GM18505 (cell line): Measurements from ENCODE around the gene ZBTB18.

Experiments used
- ATAC-seq: cut with Tn5 transposase; IDR thresholded peaks from one replicate; pipeline ENCODE4 v1.9.1; 2021; ENCODE audit not compliant: unreplicated experiment
- POLR2A ChIP-seq: IDR thresholded peaks from 4 replicates; pipeline ENCODE4 v1.6.1; 2011; ENCODE audit warnings: borderline replicate concordance; ENCODE audit not compliant: insufficient read depth, insufficient read length; ENCODE audit errors: extremely low read depth

ZBTB18 gene

DNA sequence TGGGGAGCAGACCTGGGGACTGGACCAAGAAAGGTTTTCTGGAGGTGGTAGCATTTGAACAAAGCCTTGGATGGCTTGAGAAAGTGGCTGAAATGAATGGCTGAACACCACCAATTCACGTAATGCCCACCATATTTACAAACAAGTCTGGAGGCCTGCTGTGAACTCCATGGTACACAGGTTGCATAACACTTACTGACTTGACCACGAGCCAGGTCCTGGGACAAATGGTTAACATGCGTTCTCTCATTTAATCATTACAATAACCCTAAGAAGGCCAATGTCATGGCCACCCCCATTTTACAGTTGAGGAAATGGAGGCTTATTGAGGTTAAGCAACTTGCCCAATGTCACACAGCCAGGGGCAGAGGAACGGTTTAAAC lies 44.4 kb downstream of the ZBTB18 start:
- no peak for TF ChIP-seq POLR2A
- no peak for ATAC-seq

DNA sequence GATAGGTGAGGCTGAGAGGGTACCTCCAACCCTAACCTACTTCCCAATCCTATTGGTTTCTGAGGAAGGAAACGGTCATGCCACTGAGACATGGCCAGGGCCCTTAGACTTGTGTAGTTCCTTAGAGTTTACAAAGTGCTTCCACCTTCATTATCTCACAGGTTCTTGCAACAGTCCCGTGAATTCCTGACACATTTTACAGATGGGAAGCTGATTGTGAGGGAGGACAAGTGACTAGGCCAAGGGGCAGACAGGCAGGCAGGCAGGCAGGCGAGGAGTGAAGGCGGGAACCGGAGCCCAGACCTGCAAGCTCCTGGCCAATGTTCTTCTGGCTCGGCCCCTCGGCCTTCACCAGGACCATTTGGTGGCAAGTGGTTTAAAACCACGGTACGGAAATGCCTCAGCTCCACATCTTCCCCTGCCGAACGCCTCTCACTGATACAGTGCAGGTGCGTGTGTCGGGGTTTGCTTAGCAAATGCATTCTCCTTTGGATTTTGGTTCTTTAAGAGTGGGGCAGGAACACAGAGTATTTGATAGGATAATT lies 45.1 kb downstream of the ZBTB18 start:
- no peak for TF ChIP-seq POLR2A
- ATAC-seq, result no peak

DNA sequence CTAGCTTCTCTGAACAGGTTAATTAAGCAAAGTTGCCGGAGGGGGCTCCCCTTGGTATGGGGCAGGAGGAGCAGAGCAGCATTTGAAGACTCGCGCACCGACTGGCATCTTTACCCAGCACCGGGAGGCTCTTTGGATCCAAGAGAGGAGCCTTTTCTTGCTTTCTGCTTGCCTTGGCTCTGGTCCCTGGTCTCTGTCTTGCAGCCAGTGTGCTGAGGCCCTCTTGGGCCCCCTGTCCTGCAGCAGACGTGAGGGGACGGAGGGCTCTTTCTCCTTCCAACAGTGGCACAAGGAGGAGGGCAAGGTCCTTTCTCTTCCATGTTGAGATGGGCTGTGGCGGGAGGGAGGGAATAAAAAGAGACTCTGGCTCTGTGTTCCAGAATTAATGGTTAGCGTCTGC lies 45.6 kb downstream of the ZBTB18 start:
- no peak for ATAC-seq
- no peak for TF ChIP-seq POLR2A

DNA sequence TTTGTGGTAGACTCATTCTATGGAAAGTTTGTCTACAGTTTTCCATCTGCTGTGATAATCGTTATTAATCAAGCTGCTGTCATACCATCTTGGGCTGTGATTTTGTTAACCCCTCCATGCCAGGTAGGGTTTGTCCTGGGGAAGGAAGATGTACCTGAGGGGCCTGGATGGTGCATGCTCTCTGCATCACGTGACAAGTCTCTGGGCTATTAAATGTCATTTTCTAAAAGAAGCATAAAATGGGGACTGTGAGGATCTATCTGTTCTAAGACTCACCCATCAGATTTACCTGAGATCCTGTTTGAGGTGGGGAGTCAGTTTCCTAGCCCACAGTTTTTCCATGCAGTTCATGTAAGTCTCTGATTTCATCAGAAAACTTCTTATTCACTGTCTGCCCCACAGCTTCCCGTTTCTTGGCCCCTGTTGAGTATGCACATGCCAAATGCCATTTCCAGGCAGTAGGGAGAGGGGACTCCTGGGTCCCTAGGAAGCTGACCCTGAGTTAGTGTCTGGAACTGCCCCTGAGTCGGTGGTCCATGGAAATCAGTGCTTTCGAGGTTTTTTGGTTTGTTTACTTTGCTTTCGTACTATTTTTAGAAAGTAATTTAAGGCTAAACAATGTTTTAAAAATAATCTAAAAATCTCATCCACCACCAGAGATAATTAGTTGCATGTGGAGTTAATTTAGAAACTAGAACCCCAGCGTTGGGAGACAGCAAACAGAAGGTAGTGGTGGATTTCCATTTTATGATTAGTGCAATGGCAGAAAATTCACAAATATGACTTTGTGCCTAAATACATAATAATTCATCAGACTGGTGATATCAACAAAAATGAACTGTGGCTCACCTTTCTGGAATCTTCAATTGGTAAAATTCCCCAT lies 46.7 kb downstream of the ZBTB18 start:
- TF ChIP-seq POLR2A, result no peak
- no peak for ATAC-seq

DNA sequence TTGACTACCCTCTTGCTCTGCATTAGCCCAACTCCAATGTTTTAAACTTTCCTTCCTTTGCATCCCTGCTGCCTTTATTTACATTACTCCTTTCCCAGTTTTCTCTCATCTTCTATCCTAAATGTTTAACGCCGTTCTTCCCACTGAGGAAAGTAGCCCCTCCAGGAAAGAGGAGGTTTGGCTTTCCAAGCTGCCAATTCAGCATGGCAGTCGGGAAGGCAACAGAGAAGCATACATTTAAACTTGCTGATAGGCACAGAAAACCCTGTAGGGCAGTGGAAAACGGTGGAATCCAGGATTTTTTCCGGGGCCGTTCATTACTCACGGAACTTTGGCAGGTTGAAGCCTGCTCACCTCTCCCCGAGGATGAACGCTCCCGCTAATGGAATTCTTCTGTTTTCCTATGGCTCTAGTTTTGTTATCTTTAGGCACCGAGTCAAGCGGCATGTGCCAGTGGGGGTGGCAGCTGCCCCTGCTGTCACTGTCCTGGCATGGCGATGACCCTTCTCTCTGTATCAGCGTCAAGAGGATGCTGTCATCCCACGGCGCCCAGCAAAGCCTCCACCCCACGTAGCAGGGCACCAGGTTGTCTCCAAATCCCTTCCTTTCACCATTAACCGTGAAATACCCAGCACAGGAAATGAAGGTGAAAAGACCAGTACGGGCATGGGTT lies 48.3 kb downstream of the ZBTB18 start:
- no peak for ATAC-seq
- no peak for TF ChIP-seq POLR2A

DNA sequence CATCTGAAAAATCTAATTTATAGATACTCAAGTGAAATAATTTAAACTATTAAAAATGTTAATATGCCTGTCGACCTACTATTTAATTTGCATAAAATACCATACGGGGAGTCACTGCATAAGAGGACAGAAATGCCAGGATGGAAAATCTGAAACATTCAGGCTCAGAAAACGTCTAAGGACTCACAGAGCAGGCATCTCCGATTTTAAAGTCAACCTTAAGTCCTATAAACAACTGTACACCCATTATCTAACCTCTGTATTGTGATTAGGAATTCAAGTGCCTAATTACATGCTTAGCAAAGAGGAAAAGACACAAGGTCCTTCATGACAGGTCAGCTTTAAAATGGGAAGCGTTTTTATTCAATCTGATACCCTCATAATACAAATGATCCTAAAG lies 49.2 kb downstream of the ZBTB18 start:
- TF ChIP-seq POLR2A, result no peak
- ATAC-seq, result no peak

DNA sequence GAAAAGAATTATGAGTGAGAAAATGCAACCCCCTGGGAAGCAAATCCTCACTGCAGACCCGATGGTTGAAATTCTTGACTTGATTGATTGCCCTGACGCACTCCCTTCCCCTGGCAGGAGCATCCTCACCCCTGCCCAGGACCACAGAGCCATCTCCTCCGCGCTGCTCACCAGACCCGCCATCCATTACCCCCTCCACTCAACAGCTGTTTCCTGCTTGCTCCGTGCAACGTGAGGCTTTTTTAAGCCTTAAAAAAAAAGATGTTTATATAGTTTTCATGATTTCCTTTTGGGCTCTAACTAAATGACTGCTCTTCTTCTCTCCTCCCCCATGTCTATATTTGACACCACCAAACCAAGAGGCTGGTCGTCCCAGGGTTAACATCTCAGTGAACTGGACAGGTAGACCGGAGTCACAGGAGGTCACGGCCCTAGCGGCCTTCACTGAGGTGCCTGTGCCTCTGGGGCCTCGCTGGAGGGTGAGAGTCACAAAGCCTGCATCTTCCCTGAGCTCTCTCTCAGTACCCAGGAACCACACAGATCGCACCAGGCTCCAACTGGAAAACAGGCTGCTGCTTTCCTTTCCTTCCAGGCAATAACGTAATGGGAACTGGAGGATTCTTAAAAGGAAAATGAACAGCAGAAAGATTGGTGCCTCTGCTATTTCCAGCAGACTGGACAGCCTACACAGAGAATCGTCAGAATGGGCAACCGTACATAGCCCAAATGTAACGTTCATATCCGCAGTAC lies 49.8 kb downstream of the ZBTB18 start:
- ATAC-seq, result no peak
- TF ChIP-seq POLR2A, result no peak

DNA sequence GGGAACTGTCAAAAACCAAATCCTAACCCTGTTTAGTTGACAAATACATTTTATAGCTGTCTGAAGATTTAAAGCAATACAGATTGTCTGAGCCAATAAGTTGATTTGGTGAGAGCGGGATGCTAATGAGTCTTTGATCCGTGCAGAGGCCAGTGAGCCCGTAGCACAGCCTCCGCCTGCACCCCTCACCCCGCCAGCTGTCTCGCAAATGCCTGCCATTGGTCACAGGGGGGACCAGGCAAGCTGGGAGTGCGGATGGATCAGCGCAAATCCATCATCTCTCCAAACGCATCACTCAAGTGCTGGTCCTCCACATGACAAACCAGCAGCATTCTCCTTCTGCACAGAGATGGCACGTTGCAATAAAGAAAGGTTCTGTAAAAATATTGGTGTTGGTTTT lies 51.0 kb downstream of the ZBTB18 start:
- no peak for ATAC-seq
- TF ChIP-seq POLR2A, result no peak

DNA sequence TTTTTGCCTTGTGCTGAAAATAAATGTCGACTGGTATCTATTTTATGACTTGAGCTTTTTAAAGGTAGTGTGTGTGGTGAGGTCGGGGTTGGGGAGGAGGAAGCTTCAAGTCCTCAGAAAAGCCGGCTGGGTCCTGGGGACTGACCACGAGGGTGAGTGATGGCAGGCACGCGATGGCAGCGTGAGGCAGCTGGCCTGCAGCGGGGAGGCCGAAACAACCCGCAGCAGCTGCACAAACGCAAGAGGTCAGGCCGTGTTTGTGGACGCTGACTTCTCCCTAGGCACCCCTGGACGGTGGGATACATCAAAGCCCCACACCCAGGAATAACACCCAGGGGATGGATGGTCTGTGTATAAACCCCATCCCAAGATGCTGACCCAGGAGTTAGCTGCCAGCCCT lies 51.4 kb downstream of the ZBTB18 start:
- ATAC-seq, result no peak
- TF ChIP-seq POLR2A, result no peak

DNA sequence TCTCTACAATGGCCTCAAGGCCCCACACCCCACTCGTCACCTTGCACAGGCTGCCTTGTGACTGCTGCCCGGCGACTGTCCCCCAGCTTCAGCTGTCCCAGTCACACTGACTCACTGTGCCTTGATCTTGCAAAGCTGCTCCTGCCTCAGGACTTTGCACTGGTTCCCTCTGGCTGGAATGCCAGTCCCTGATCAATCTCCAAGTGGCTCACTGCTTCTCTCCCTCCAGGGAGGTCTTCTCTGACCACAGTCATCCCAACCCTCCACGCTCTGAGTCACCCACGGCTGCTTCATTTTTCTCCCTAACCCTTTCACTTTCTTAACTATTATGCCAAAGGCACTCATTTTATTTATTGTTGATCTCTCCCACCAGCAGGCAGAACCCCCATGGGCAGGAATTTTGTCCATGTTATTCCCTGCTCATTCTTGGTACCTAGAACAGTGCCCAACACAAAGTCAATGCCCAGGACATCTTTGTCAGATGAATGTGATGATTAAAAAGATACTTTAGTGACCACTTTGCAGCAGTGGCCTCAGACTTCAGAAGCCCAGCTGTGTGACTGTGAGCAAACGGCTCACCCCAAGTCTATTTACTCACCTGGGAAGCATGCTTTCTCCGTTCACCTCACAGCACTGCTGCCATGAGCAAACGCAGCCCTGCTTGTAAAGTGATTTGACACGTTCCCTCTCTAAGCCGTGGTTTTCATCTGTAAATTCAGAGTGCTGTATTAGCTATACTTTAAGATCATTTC lies 53.4 kb downstream of the ZBTB18 start:
- no peak for TF ChIP-seq POLR2A
- ATAC-seq, result no peak

DNA sequence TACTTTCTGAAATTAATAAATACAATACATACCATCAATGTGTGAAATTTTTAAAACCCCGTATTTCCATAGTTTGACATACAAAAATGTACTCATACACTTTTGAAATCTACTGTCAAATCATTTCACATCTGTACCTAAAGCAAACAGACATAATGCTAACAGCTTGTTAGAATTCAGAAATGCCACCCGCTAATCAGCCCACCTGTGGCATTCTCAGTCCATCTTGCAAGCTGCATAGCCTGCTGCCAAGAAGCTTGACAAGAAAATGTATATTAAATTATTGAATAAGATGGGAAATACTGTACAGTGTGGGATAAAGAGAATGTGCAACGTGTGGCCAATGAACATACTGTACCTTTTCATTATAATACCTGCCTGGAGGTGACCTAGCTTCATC lies 55.1 kb downstream of the ZBTB18 start:
- TF ChIP-seq POLR2A, result no peak
- no peak for ATAC-seq
